HG02798 (cell line): ENCODE data around the gene CBX7.
A peak's percentile ranks its signal among the peaks of the same experiment; 100 is the strongest.

Experiments used
- ATAC-seq: cut with Tn5 transposase; IDR thresholded peaks from one replicate; pipeline ENCODE4 v1.9.1; 2021; ENCODE audit warnings: mild to moderate bottlenecking; ENCODE audit not compliant: unreplicated experiment, poor library complexity

Gene CBX7

GRCh38 chr22:39152511-39153219 is at the start of gene CBX7:
TSS of gene CBX7 (minus strand) at chr22:39152680. CDS start at chr22:39152444, 236 bp downstream.
- ATAC-seq, result peak; percentile 83

DNA sequence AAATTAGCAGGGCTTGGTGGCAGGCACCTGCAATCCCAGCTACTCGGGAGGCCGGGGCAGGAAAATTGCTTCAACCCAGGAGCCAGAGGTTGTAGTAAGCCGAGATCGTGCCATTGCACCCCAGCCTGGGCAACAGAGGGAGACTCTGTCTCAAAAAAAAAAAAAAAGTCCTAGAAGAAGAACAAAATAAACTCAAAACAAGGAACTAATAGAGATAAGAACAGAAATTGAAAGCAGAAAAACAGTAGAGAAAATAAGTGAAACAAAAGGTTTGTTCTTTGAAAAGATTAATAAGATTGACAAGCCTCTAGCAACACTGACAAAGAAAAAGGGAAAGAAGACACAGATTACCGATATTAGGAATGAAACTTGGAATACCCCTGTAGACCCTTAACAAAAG is 45.1 kb upstream of the CBX7 start:
- no peak for ATAC-seq

- ATAC-seq, result no peak
These were observed 41.6 kb upstream of the CBX7 start for GRCh38 chr22:39194098-39194497.

DNA sequence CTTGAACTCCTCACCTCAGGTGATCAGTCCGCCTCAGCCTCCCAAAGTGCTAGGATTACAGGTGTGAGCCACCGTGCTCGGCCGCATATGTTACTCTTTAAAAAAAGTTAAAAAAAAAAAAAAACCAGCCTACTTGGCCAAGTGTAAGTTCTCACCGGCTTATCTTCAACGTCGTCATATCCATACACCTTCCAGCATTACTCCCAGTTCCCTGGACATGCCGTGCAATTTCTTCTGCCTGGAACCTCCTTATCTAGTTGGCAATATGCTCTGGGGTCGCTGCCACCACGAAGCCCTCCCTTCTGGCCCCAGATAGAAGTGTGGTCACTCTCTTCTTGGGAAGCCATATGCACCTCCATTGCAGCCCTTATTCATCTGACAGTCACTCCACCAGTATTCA is 36.3 kb upstream of the CBX7 start:
- ATAC-seq, result no peak

DNA sequence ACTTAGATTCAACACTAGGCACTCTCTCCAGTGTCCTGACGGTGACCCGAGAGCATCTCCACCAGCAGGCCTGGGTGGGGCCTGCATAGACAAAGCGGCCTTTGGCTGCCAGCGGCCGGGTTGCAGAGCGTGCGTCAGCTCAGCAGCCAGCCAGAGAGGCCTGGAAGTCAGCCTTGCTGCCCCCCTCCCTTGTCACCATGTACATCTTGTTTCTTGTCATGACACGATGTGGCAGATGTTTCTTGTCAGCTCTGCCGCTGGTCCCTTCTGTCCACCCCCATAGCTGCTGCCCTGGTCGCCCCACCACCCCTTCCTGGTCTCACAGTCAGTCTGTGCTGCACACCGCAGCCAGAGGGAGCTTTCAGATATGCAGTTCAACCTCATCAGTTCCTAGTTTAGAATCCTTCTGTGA is 33.1 kb upstream of the CBX7 start:
- ATAC-seq, result no peak

DNA sequence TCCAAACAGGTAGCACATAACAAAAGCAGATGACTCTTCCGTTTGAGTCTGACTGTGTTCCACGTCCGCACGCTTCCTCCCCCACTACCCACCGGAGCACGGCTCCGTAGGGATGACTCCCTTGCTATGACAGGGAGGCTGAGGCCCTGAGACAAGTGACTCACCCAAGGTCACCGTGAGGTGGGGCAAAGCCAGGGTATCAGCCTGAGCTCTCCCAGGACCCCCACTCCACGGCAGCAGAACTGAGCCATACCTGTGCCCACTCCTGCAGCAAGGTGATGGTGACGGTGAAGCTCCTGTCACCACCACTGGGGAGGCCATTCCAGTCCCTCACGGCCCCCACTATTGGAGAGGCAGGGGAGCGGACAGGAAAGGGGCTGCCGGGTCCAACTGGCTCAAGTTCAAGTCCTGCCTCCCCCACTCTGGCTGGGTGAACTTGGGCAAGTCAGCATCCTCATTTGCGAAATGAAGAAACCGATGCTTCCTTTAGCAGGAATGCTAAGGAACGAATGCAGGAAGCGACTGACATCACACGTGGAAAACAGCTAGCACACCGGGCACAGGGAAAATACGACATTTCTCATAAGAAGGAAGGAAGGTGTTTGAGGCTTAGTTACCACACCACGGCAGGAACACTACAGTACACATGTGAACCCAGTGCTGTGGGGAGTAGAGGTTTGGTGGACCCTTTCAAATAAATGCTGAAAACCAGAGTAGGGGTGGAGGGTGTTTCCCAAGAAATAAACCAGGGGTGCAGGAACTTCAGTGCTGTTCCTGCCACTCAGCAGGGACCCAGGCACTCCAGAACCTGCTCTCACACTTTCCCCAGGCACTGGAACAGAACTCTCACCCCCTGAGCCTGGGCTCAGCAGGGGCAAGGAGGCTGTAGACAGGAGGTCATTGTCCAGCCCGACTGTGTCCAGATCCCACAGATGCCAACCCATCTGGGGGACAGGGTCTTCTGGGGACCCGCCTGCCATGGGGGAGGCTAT is 32.4 kb upstream of the CBX7 start:
- no peak for ATAC-seq

GRCh38 chr22:39183991-39184585 is 31.6 kb upstream of the CBX7 start:
- ATAC-seq, result no peak

GRCh38 chr22:39182478-39183030 is 30.1 kb upstream of the CBX7 start:
- no peak for ATAC-seq

DNA sequence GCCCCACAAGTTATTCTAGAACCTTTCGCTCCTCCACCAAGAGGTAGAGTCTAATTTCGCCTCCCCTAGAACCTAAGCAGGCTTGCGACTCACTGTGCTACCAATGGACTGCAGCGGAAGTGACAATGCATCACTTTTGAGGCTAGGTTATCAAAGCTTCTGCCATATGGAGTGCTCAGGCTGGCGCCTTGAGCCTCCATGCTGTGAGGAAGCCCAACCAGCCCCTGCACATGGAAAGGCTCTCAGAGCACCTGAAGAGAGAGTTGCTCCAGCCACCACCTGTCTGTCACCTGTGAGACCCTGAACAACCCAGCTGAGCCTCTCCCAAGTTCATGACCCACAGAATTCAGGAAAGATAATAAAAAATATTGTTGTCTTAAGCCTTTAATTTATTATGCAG is 29.3 kb upstream of the CBX7 start:
- no peak for ATAC-seq

GRCh38 chr22:39181356-39181755 is 28.9 kb upstream of the CBX7 start:
- ATAC-seq, result no peak

DNA sequence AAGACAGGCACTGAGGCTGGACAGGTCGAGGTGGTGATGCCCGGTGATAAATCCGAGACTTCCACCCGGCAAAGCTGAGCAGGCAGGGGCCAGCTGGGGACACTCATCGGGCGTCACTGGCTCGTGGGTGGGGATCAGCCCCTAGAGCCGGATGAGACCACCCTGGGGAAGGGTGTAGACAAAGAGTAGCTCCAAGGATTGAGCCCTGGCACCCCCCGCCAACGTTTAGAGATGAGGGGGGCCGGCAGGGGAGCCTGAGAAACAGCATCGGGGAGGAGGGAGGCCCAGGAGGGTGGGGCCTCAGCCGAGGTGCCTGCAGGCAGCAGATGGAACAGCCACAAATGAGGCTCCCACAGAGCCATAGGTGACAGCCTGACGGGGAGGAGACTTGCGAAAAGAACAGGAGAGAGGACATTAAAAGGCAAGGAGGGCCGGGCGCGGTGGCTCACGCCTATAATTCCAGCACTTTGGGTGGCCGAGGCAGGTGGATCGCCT is 27.4 kb upstream of the CBX7 start:
- no peak for ATAC-seq

DNA sequence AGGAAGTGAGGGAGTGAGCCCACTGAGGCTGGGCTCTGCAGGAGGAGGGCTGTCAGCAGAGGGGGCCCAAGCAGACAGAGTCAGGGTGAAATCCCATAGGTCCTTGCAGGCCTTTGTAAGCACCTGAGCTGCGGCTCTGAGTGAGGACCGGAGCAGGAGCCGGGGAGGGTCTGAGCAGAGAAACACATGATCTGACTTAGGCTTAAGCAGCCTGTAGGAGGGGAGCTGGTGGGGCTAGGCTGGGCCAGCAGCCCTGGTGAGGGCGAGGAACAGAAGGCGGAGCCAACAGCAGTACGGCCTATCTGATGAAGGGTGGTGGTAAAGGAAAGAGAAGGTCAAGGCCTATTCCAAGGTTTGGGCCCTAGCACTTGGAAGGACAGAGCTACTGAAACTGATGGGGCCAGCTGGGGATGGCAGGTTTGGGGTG is 26.9 kb upstream of the CBX7 start:
- no peak for ATAC-seq

DNA sequence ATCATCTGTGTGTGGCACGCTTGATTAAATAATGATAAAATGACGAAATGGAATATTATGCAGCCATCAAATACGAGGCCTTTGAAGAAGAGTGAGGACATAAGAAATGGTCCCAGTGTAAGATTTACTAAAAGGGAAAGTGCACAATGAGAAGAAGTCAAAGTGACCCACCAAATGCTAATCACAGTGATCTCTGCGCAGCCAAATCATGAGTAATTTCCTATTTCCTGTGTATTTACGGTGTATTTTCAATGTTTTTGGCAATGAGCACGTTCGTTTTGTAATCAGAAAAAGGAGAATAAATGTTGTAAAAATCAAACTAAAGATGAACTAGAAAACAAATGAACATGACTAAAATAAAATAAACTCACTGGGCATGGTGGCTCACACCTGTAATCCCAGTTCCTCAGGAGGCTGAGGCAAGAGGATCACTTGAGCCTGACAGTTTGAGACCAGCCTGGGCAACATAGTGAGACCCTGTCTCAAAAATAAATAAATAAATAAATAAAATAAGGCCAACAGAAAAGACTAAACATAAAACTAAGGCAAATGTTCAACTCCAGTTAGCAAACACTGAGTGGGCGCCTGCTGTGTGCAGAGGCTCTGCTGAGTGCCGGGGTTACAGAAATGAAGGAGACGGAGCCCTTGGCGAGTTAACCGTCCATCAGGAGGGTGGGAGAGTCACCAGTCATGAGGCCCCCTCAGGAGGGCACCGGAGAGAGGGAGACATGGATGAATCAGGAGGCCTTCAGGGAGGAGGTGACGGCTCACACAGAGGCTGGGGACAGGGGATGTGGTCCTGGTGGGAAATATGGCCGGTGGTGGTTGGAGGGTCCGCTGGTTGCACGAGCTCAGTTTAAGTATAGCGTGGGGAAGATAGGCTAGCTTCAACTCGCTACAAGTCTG is 26.0 kb upstream of the CBX7 start:
- ATAC-seq, result no peak

- ATAC-seq, result no peak
These were observed 25.3 kb upstream of the CBX7 start for GRCh38 chr22:39177791-39178190.

- ATAC-seq, result no peak
These were observed 24.9 kb upstream of the CBX7 start for GRCh38 chr22:39177456-39177775.

DNA sequence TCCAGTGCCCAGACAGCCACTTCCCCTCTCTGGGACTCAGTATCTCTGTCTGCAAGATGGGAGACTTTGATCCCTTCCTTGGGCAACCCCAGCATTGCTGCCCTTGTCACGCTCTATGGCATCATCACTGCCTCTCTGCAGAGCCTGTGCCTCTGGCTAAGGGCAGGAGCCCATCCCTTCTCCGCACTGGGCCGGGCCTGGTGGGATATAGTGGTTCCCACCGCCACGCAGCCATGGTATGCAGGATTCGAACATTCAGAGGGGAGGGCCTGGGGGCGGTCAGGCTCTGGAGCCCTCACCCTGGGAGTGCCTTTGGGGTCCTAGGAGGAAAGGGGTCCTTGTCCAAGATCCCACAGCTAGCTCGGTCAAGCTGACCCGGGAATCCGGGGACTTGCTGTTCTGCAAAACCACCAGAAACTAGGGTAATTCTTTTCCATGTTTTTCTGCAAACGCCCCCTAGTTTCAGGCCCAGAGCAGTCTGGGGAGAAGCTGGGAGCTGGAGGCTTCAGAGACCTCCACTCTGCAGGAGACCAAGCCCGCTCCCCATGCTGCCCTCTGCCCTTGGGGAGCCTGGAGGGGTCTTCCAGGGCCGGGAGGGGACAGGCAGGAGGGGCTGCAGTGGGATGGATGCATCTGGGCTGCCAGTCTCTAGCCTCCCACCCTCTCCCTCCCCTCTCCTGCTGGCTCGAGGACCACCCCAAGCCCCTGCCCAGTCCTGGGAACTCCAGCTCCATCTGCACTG is 24.4 kb upstream of the CBX7 start:
- no peak for ATAC-seq

DNA sequence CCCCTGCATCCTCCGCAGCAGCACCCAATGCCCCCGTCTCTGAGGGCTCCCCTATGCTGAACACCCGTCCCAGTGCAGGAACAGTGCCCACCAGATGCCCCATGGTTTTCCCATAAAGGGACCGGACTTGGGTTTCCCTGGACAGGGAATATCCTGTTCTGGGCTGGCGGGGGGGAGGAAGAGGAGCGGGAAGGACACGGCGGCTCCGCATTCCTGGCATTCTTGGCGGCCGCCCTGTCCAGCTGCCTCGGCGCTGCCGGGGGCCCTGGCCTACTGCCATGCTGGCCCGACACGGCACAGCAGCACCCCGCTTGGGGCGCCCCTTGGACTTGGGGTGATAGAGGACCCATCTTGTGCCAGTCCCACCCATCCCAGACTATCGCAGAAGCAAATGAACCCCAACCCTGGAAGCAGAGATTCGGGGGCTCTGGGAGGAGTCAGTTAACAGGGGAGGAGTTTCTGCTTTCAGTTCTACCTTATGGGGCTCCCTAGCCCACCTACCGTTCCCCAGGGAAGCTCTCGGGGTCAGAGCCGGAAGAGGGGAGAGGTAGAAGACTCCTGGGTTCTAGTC is 23.7 kb upstream of the CBX7 start:
- ATAC-seq, result no peak

DNA sequence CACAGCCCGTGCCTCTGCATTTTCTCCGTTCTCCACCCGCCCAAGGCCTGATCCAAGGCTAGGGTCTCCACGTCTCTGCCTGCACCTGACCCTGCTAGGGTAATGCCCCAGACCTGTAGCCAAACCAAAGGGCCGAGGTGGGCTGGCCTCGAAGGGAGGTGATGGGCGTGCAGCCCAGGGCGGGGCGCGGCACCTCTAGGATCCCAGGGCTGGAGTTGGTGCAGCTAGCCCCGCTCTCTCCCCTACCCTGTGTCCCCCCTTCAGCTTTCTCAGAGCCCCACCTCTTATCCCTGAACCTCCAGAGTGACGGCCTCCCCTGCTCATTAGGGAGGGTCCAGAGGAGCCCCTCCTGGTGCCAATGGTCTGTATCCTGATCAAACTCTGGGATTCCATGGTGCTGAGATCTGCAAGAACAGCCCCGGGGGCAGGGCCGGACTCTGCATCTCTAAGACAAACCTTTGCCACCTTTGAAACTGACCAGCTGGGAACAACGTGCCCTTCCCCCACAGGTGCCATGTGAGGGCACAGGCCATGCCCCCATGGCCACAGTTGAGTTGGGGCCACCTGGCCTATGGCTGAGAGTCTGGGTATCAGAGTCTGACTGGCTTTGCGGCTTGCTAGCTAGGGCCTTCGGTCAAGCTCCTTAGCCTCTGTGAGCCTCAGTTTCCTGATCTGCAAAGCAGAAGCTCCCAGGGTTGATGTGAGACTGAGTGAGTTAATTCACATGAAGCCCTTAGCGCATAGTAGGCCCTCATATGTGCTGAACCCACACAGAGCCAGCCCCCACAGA is 23.1 kb upstream of the CBX7 start:
- ATAC-seq, result no peak
